K562 (cell line): Measurements from ENCODE around the gene NKD1. TPM values are rescaled to one million over a fixed set of nuclear protein-coding genes. Genes with fewer than 3 reads are reported as not detected.

Experiments
- ATAC-seq: fragments of 200-7000 bp; cut with Tn5 transposase; 3 replicates; pipeline ENCODE4 v1.9.1; 2020; ENCODE audit warnings: moderate library complexity
- BruUV-seq: library from RNA; stranded (reverse); fragments of 400-500 nt; replicated peaks from 2 replicates; lab custom pipeline; 2021; lab: Mats Ljungman, UMichigan
- CTCF ChIA-PET: fragments of 300-600 bp; formaldehyde crosslinking; extraction: SDS; loops from one replicate; lab custom pipeline; 2021; ENCODE audit warnings: low intra/inter-chr PET ratio; lab: Yijun Ruan, JAX
- POLR2A ChIA-PET: fragments of 300-600, 350-650 bp; sonication (Branson Sonifier 250); formaldehyde crosslinking; extraction: SDS; loops from one replicate; lab custom pipeline; 2021; ENCODE audit warnings: antibody characterized with exemption, inconsistent platforms; lab: Yijun Ruan, JAX
- DNase-seq, 4 experiments: peaks; one replicate each; pipeline versions ENCODE4 v3.0.0 to v3.0.0-alpha.2; 2011 to 2018; ENCODE audit warnings: low spot score in 3 of 4, mixed read lengths in 3 of 4; ENCODE audit errors: extremely low read depth in 1 of 4
- FAIRE-seq: peaks from 2 replicates; lab custom pipeline; 2011; peaks lifted over from hg19 to GRCh38; lab: Jason Lieb, UNC
- H2AFZ ChIP-seq: 2 replicates; pipeline ENCODE4 v1.6.0; 2011; ENCODE audit warnings: low read depth, low read length, control low read depth, inconsistent platforms
- H3K27ac ChIP-seq: fragments of 200-600 bp; 3 replicates; pipeline ENCODE4 v1.8.0; 2011; ENCODE audit warnings: low read depth, mild to moderate bottlenecking, control low read depth, inconsistent platforms, low read length, moderate library complexity, mixed read lengths; ENCODE audit errors: extremely low read depth
- H3K27me3 ChIP-seq, 2 experiments: fragments of 300-600 bp in 1 of 2; 2 replicates in 1 of 2; 3 replicates in 1 of 2; pipeline versions ENCODE4 v1.6.0 to v1.8.0; 2011; ENCODE audit warnings: inconsistent platforms in 2 of 2, low read length in 2 of 2, mild to moderate bottlenecking in 1 of 2, mixed read lengths in 1 of 2, moderate library complexity in 1 of 2; ENCODE audit not compliant: control insufficient read depth in 2 of 2, insufficient read depth in 2 of 2
- H3K36me3 ChIP-seq: fragments of 300-600 bp; 3 replicates; pipeline ENCODE4 v1.8.0; 2011; ENCODE audit warnings: mild to moderate bottlenecking, low read length, inconsistent platforms; ENCODE audit not compliant: control insufficient read depth, insufficient read depth
- H3K4me1 ChIP-seq, 2 experiments: fragments of 200-600 bp in 1 of 2; replicated peaks in 1 of 2; 2 replicates in 1 of 2; 3 replicates in 1 of 2; pipeline versions ENCODE4 v1.5.1 to v1.8.0; 2011; ENCODE audit warnings: inconsistent platforms in 2 of 2, low read length in 2 of 2, mild to moderate bottlenecking in 1 of 2, mixed read lengths in 1 of 2, moderate library complexity in 1 of 2; ENCODE audit not compliant: control insufficient read depth in 2 of 2, insufficient read depth in 2 of 2
- H3K4me2 ChIP-seq: 2 replicates; pipeline ENCODE4 v1.6.1; 2011; ENCODE audit warnings: low read length, control low read depth, inconsistent platforms, mixed read lengths; ENCODE audit not compliant: insufficient read depth
- H3K4me3 ChIP-seq: fragments of 200-600 bp; sonication (generic), shearing (Covaris generic); 2 replicates; pipeline ENCODE4 v1.5.1; 2016; ENCODE audit warnings: control low read depth, inconsistent platforms
- H3K79me2 ChIP-seq: fragments of 200-600 bp; 3 replicates; pipeline ENCODE4 v1.8.0; 2011; ENCODE audit warnings: low read length, inconsistent platforms; ENCODE audit not compliant: control insufficient read depth, insufficient read depth
- H3K9ac ChIP-seq, 2 experiments: 2 replicates each; pipeline versions ENCODE4 v1.6.0 to v1.6.1; 2011; ENCODE audit warnings: low read depth in 2 of 2, low read length in 2 of 2, control low read depth in 1 of 2, inconsistent platforms in 1 of 2, mild to moderate bottlenecking in 1 of 2, mixed read lengths in 1 of 2; ENCODE audit not compliant: insufficient read depth in 1 of 2
- H3K9me1 ChIP-seq: one replicate; pipeline ENCODE4 v1.6.0; 2011; ENCODE audit warnings: inconsistent platforms, mild to moderate bottlenecking, low read length, moderate library complexity; ENCODE audit not compliant: control insufficient read depth, insufficient read depth
- H3K9me3 ChIP-seq: replicated peaks from 2 replicates; pipeline ENCODE4 v1.5.1; 2011; ENCODE audit warnings: low read depth, low read length, inconsistent platforms; ENCODE audit not compliant: control insufficient read depth, insufficient read depth
- H4K20me1 ChIP-seq: replicated peaks from 2 replicates; pipeline ENCODE4 v1.6.1; 2011; ENCODE audit warnings: low read length, inconsistent platforms, mixed read lengths; ENCODE audit not compliant: control insufficient read depth, insufficient read depth
- ARID3B ChIP-seq: fragments of 250-450 bp; sonication (Bioruptor Pico); IDR thresholded peaks from 2 replicates; pipeline ENCODE4 v1.4.0; 2020; ENCODE audit warnings: borderline replicate concordance
- CBX2 ChIP-seq: fragments of 200-600 bp; sonication (generic); IDR thresholded peaks from one replicate; pipeline ENCODE4 v1.6.1; 2012; ENCODE audit warnings: mild to moderate bottlenecking, low read length, inconsistent platforms; ENCODE audit not compliant: insufficient read depth, poor library complexity, severe bottlenecking
- FOXP4 ChIP-seq: sonication (generic); formaldehyde crosslinking; IDR thresholded peaks from 2 replicates; pipeline ENCODE4 v1.8.0; 2022; ENCODE audit warnings: mild to moderate bottlenecking, missing genetic modification reagents, borderline replicate concordance
- KDM2B ChIP-seq: fragments of 250-450 bp; sonication (Bioruptor Pico); IDR thresholded peaks from 2 replicates; pipeline ENCODE4 v1.8.0; 2021; ENCODE audit warnings: mild to moderate bottlenecking, moderate library complexity
- MEIS2 ChIP-seq: fragments of 450-650 bp; IDR thresholded peaks from 2 replicates; pipeline ENCODE4 v1.6.1; 2014; ENCODE audit warnings: mild to moderate bottlenecking; ENCODE audit not compliant: partially characterized antibody
- NONO ChIP-seq, 2 experiments: fragments of 200-400 bp in 1 of 2; fragments of 450-650 bp in 1 of 2; formaldehyde crosslinking in 1 of 2; IDR thresholded peaks; 2 replicates each; pipeline ENCODE4 v1.6.1; 2017; ENCODE audit warnings: low read depth in 2 of 2, mild to moderate bottlenecking in 2 of 2, moderate library complexity in 2 of 2, low read length in 1 of 2
- PCBP2 ChIP-seq: fragments of 200-400 bp; formaldehyde crosslinking; IDR thresholded peaks from 2 replicates; pipeline ENCODE4 v1.6.1; 2018; ENCODE audit warnings: low read length, low read depth, mild to moderate bottlenecking, moderate library complexity; ENCODE audit not compliant: poor library complexity, severe bottlenecking
- RAD21 ChIP-seq, 2 experiments: fragments of 250-450 bp in 1 of 2; fragments of 450-650 bp in 1 of 2; sonication (Bioruptor Pico) in 1 of 2; formaldehyde crosslinking in 1 of 2; IDR thresholded peaks in 1 of 2; conservative IDR thresholded peaks in 1 of 2; 2 replicates each; pipeline versions ENCODE4 v1.4.0 to v1.8.0; 2020 to 2022; ENCODE audit warnings: mild to moderate bottlenecking in 2 of 2, moderate library complexity in 1 of 2
- WGBS: fragments of 100-300 bp; shearing (Covaris generic); methylation state at CpG from one replicate; pipeline ENCODE4 v1.1.6; 2016; ENCODE audit warnings: low coverage, mixed read lengths; ENCODE audit not compliant: insufficient coverage; ENCODE audit errors: missing lambda C conversion rate; 5-methylcytosine and 5-hydroxymethylcytosine counted together
- in situ Hi-C: fragments of 300-500 bp; cut with MboI; formaldehyde crosslinking; loops from 4 replicates; pipeline ENCODE4 v1.15.0; 2018; ENCODE audit warnings: inconsistent platforms, mixed read lengths
- intact Hi-C: fragments of 100-400 bp; cut with micrococcal nuclease; formaldehyde crosslinking; loops from 2 replicates; pipeline ENCODE4 v1.14.2; 2022
- polyA plus RNA-seq, 8 experiments: library from polyadenylated mRNA; depleted of rRNA in 4 of 8; stranded (reverse) in 5 of 8; unstranded in 3 of 8; fragments of >200 nt; fragmentation: Nextera tagmentation in 2 of 8; fragmentation: Illumina TruSeq in 1 of 8; extraction: Ambion mirVana in 2 of 8; extraction: Trizol in 1 of 8; gene quantifications; 2 replicates each; pipeline versions ENCODE4 v1.2.1 to v1.2.3, GENCODE V29; 2011 to 2014; ENCODE audit warnings: inconsistent platforms in 1 of 8, missing spikeins in 1 of 8
- total RNA-seq, 7 experiments: library from RNA; depleted of rRNA in 6 of 7; stranded (reverse); fragments of >200 nt in 6 of 7; fragmentation: Illumina TruSeq in 2 of 7; extraction: Trizol in 2 of 7; gene quantifications; 2 replicates each; pipeline versions ENCODE4 v1.2.1 to v1.2.3, GENCODE V29; 2011 to 2021; ENCODE audit warnings: low replicate concordance in 1 of 7

The NKD1 gene
- total and polyA plus RNA-seq, 9 of the 15 experiments (the other 6 are each of a cell fraction or from before 2014, with no cell fraction given) = under 0.01 to 0.24 (median 0.04) TPM; not detected in 2

GRCh38 chr16:50628156-50628802 lies 80.1 kb downstream of the NKD1 start:
- ChIA-PET POLR2A (interaction anchor here (1.2 kb wide), 1 partner anchor 30 kb away, joined by 3 read pairs; no protein-coding TSS in a partner anchor), CTCF (no interaction called here)
- H3K9me3 ChIP-seq = no peaks in the 10 kb centered on the region
- no peak for FAIRE-seq
- no peak for TF ChIP-seq PCBP2
- TF ChIP-seq RAD21 (CRISPR knock-in tag; conservative IDR thresholded peaks at IDR 0.05 in 1 of 2, IDR thresholded peaks at IDR 0.05 in 1 of 2) = no peak
- no peak for TF ChIP-seq CBX2
- TF ChIP-seq NONO (IDR thresholded peaks at IDR 0.05; ENCODE audit: low read depth in 2 of 2, low read length in 1 of 2) = no peak
- no peak for TF ChIP-seq MEIS2
- TF ChIP-seq KDM2B (CRISPR knock-in tag) = no peak
- no peak for TF ChIP-seq ARID3B (CRISPR knock-in tag)
- no peak for TF ChIP-seq FOXP4 (CRISPR knock-in tag)
- H3K27ac ChIP-seq = no peak overlapping the region
- H4K20me1 ChIP-seq = 0 out of 2 replicates have a peak, but pooled peaks cover 4% of the 10 kb centered on the region
- no peaks in the 10 kb centered on the region for H3K79me2 ChIP-seq
- intact Hi-C loops (no loop called here), in situ Hi-C loops (no loop called here)
- H3K4me2 ChIP-seq = no peak overlapping the region
- no peak overlapping the region for H3K9ac ChIP-seq
- H3K4me1 ChIP-seq = peaks cover 0 to 4% of the 10 kb centered on the region in 2 experiments; a peak in 2 of 5 replicates
- H3K9me1 ChIP-seq = no peaks in the 10 kb centered on the region
- no TSS peak for BruUV-seq
- DNase-seq = no peak
- no peak overlapping the region for H3K4me3 ChIP-seq
- H3K36me3 ChIP-seq = no peaks in the 10 kb centered on the region
- no peak for ATAC-seq
- no peak overlapping the region for H2AFZ ChIP-seq
- 2% methylated on average over 9 of the region's 9 CpGs for WGBS
- H3K27me3 ChIP-seq = peaks cover 13 to 63% of the 10 kb centered on the region in 2 experiments
